K562 treated with DMSO at 1 percent for 48 hours (cell line): ENCODE measurements around the gene CALML3. TPM values are rescaled to one million over a fixed set of nuclear protein-coding genes. Genes with fewer than 3 reads are reported as not detected.

Experiments
- total RNA-seq: library from RNA; unstranded; fragments of 300-600 nt; gene quantifications from 2 replicates; pipeline ENCODE4 v1.2.3, GENCODE V29; 2022; ENCODE audit warnings: low replicate concordance; ENCODE audit errors: extremely low read depth

CALML3 gene
- not detected in 2 replicates for total RNA-seq

GRCh38 chr10:5524641-5525560 is at the start of gene CALML3:
TSS of gene CALML3 (plus strand) at chr10:5524961. CDS start at chr10:5525086, 125 bp downstream.

DNA sequence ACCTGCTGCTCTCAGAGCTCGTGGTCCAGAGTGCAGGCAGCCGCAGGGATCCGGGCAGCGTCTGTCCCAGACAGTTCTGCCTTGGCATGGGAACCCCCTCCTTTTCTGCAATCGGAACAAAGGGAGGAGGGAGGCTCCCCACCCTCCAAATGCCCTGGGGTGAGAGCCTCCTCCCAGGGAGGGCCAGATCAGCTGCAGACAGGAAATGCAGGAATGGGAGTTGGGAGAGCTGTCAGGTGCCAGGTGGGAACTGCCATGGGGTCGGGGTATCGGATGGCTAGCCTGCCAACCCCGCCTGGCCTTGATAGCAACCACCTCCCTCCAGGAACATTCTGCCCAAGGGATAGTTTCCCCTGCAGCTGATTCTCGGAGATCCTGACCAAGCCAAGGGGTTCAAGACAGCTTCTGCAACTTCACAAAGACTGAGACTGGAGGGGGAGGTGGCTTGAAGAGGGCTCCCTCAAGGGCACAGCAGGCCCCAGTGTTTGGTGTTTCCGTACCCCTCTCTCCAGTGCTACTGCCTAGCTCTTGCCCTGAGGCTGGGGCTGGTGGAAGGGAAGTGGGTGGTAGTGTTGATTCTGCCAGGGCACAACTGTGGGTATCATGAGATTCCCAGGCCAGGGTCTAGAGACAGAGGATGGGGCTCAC is 25.1 kb upstream of the CALML3 start, which contains the start of gene CALML5:
TSS of gene CALML5 (minus strand) at position 78 of the 648 bp plus-strand sequence. CDS start 132 bp downstream, outside the sequence.

Other genes with a start within 250 kb of the CALML3 start
- not detected in 2 replicates for gene UCN3, start 160.0 kb upstream of the CALML3 start, total RNA-seq
- gene TUBAL3, start 120.1 kb upstream of the CALML3 start, total RNA-seq, result not detected in 2 replicates
- gene NET1, start 112.4 kb upstream of the CALML3 start, total RNA-seq, result 108 TPM in 1 of 2 replicates, not detected in the other
- not detected in 2 replicates for gene CALML5, start 25.4 kb upstream of the CALML3 start, total RNA-seq
- not detected in 2 replicates for gene ASB13, start 141.6 kb downstream of the CALML3 start, total RNA-seq
- gene TASOR2, start 159.9 kb downstream of the CALML3 start, total RNA-seq, result not detected in 2 replicates